HL-60 (cell line): ENCODE measurements around the gene GALNT5.

ENCODE experiments used
- DNase-seq, 2 experiments: peaks; one replicate each; pipeline ENCODE4 v3.0.0-alpha.2; 2010 to 2020; ENCODE audit warnings: low read depth in 1 of 2, low spot score in 1 of 2
- H3K27ac ChIP-seq: fragments of 250-450 bp; sonication (Bioruptor Pico); replicated peaks from 2 replicates; pipeline ENCODE4 v1.5.1; 2020; ENCODE audit warnings: mild to moderate bottlenecking, moderate library complexity
- H3K27me3 ChIP-seq: fragments of 250-450 bp; sonication (Bioruptor Pico); 2 replicates; pipeline ENCODE4 v1.5.1; 2021; ENCODE audit warnings: mild to moderate bottlenecking, moderate library complexity; ENCODE audit not compliant: insufficient read depth, poor library complexity, severe bottlenecking
- H3K4me3 ChIP-seq: replicated peaks from 2 replicates; pipeline ENCODE4 v1.5.1; 2011; ENCODE audit warnings: mild to moderate bottlenecking, control low read depth, low read length; ENCODE audit not compliant: insufficient read depth
- GABPA ChIP-seq: IDR thresholded peaks from 2 replicates; pipeline ENCODE4 v1.6.1; 2012; ENCODE audit warnings: low read depth
- POLR2AphosphoS5 ChIP-seq: IDR thresholded peaks from 2 replicates; pipeline ENCODE4 v1.6.1; 2012; ENCODE audit warnings: low read depth
- SPI1 ChIP-seq: IDR thresholded peaks from 2 replicates; pipeline ENCODE4 v1.6.1; 2012; ENCODE audit warnings: low read depth, mild to moderate bottlenecking, borderline replicate concordance
- TF ChIP-seq, protein P1 (sequence below): IDR thresholded peaks from one replicate; pipeline ENCODE4 v1.5.1; 2011; ENCODE audit warnings: low read length, control low read depth, inconsistent platforms; ENCODE audit not compliant: insufficient read depth
- TF ChIP-seq, protein P2 (sequence below): IDR thresholded peaks from 2 replicates; pipeline ENCODE4 v1.6.1; 2012; ENCODE audit warnings: low read depth; ENCODE audit not compliant: insufficient replicate concordance

Gene GALNT5

DNA sequence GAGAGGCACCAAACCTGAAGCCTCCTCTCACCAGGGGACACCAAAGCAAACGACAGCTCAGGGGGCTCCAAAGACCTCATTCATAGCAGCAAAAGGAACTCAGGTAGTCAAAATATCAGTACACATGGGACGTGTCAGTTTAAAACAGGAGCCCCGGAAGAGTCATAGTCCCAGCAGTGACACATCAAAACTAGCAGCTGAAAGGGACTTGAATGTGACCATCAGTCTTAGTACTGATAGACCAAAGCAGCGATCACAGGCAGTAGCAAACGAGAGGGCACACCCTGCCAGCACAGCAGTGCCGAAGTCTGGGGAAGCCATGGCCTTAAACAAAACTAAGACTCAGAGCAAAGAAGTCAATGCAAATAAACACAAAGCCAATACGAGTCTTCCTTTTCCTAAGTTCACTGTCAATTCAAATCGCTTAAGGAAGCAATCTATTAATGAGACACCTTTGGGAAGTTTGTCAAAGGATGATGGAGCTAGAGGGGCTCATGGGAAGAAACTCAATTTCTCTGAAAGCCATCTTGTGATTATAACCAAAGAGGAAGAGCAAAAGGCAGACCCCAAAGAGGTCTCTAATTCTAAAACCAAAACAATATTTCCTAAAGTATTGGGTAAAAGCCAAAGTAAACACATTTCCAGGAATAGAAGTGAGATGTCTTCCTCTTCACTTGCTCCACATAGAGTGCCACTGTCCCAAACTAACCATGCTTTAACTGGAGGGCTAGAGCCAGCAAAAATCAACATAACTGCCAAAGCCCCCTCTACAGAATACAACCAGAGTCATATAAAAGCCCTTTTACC is 1.2 kb downstream of the GALNT5 start:
- no peak for DNase-seq
- Histone ChIP-seq H3K27ac (no peak overlapping the region), H3K4me3 (no peak overlapping the region), H3K27me3 (no peaks in the 10 kb centered on the region)
- no peak for TF ChIP-seq GABPA
- TF ChIP-seq, protein P1, sequence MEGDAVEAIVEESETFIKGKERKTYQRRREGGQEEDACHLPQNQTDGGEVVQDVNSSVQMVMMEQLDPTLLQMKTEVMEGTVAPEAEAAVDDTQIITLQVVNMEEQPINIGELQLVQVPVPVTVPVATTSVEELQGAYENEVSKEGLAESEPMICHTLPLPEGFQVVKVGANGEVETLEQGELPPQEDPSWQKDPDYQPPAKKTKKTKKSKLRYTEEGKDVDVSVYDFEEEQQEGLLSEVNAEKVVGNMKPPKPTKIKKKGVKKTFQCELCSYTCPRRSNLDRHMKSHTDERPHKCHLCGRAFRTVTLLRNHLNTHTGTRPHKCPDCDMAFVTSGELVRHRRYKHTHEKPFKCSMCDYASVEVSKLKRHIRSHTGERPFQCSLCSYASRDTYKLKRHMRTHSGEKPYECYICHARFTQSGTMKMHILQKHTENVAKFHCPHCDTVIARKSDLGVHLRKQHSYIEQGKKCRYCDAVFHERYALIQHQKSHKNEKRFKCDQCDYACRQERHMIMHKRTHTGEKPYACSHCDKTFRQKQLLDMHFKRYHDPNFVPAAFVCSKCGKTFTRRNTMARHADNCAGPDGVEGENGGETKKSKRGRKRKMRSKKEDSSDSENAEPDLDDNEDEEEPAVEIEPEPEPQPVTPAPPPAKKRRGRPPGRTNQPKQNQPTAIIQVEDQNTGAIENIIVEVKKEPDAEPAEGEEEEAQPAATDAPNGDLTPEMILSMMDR: no peak
- no peak for TF ChIP-seq POLR2AphosphoS5
- TF ChIP-seq, protein P2, sequence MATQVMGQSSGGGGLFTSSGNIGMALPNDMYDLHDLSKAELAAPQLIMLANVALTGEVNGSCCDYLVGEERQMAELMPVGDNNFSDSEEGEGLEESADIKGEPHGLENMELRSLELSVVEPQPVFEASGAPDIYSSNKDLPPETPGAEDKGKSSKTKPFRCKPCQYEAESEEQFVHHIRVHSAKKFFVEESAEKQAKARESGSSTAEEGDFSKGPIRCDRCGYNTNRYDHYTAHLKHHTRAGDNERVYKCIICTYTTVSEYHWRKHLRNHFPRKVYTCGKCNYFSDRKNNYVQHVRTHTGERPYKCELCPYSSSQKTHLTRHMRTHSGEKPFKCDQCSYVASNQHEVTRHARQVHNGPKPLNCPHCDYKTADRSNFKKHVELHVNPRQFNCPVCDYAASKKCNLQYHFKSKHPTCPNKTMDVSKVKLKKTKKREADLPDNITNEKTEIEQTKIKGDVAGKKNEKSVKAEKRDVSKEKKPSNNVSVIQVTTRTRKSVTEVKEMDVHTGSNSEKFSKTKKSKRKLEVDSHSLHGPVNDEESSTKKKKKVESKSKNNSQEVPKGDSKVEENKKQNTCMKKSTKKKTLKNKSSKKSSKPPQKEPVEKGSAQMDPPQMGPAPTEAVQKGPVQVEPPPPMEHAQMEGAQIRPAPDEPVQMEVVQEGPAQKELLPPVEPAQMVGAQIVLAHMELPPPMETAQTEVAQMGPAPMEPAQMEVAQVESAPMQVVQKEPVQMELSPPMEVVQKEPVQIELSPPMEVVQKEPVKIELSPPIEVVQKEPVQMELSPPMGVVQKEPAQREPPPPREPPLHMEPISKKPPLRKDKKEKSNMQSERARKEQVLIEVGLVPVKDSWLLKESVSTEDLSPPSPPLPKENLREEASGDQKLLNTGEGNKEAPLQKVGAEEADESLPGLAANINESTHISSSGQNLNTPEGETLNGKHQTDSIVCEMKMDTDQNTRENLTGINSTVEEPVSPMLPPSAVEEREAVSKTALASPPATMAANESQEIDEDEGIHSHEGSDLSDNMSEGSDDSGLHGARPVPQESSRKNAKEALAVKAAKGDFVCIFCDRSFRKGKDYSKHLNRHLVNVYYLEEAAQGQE: no peak
- TF ChIP-seq SPI1: no peak

- H3K4me3 ChIP-seq: no peak overlapping the region
- no peak for DNase-seq
- H3K27me3 ChIP-seq: no peaks in the 10 kb centered on the region
- TF ChIP-seq, protein P1: no peak
- TF ChIP-seq SPI1 (no peak), POLR2AphosphoS5 (no peak), GABPA (no peak)
- TF ChIP-seq, protein P2: no peak
- no peak overlapping the region for H3K27ac ChIP-seq
Measured at GRCh38 chr2:157259386-157259785, 1.9 kb downstream of the GALNT5 start.

DNA sequence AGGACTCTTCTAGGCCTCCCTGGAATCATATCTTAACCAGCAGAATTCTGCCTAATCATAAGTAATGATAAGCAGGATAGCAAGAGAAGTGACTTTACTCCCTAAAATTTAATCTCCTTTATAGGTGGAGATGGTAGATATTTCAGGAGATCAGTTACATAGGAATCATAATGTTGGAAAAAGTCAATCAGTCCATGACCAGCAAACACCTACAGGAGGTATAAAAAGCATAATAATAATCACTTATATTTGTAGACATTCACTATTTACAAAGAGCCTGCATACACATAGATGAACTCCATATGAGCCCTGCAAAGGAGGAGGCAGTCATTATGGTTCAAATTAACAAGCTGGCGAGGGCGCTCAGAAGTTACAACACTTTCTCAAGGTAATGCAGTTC is 2.5 kb downstream of the GALNT5 start:
- TF ChIP-seq SPI1 (no peak), GABPA (no peak), POLR2AphosphoS5 (no peak)
- TF ChIP-seq, protein P2: no peak
- TF ChIP-seq, protein P1: no peak
- Histone ChIP-seq H3K4me3 (no peak overlapping the region), H3K27ac (no peak overlapping the region), H3K27me3 (no peaks in the 10 kb centered on the region)
- no peak for DNase-seq
